Peyer's patch (tissue), 4 donors: Measurements from ENCODE around the gene RNF11.

ENCODE experiments used
- POLR2A ChIP-seq, 2 donors: fragments of 450-650 bp; IDR thresholded peaks; one replicate each; pipeline ENCODE4 v1.5.1; 2017; ENCODE audit warnings: antibody characterized with exemption in 2 of 2, mild to moderate bottlenecking in 2 of 2, moderate library complexity in 2 of 2
- TF ChIP-seq, protein P1 (sequence below), 6 experiments: fragments of 450-650 bp in 4 of 6; fragments of 200-600 bp in 2 of 6; sonication (generic) in 1 of 6; IDR thresholded peaks; one replicate each; pipeline ENCODE4 v1.5.1; 2017 to 2019; ENCODE audit warnings: antibody characterized with exemption in 6 of 6, mild to moderate bottlenecking in 3 of 6, moderate library complexity in 1 of 6

DNA sequence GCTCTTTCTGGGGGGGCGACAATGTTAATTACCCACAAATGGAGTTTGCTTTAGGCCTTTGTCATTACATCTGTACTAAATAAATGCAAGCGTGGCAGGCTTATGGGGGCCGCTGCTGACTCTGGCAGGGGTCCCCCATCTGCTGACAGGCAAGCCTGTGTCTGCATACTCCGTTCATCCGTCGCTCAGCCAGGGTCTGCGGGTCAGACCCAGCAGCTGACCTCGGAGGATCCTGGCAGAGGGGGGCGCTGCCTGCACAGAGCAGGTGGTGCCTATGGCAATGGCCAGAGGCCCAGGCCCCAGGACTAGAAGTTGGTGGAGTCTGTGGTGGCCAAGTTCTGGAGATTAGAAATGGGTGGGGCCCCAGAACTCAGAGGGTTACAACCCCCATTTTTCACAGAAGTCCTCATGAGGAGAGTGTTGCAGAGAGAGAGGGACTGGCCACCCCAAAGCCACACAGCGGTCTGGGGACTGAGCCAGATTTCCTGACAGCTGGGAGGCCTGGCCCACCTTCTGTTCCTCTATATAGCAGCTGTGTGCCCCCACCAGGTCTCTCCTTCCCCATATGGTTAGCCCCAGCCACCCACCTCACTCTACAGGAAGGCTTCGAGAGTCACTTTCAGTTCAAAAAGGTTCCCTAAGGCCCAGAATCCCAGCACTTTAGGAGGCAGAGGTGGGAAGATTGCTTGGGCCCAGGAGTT lies 63.3 kb downstream of the RNF11 start:
- TF ChIP-seq, protein P1, sequence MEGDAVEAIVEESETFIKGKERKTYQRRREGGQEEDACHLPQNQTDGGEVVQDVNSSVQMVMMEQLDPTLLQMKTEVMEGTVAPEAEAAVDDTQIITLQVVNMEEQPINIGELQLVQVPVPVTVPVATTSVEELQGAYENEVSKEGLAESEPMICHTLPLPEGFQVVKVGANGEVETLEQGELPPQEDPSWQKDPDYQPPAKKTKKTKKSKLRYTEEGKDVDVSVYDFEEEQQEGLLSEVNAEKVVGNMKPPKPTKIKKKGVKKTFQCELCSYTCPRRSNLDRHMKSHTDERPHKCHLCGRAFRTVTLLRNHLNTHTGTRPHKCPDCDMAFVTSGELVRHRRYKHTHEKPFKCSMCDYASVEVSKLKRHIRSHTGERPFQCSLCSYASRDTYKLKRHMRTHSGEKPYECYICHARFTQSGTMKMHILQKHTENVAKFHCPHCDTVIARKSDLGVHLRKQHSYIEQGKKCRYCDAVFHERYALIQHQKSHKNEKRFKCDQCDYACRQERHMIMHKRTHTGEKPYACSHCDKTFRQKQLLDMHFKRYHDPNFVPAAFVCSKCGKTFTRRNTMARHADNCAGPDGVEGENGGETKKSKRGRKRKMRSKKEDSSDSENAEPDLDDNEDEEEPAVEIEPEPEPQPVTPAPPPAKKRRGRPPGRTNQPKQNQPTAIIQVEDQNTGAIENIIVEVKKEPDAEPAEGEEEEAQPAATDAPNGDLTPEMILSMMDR (IDR thresholded peaks at IDR 0.05): no peak
- no peak for TF ChIP-seq POLR2A (IDR thresholded peaks at IDR 0.05)
